ENCODE measurements around the gene WBP2. TPM values are rescaled to one million over a fixed set of nuclear protein-coding genes. Genes with fewer than 3 reads are reported as not detected.

WBP2 gene
- total RNA-seq, 4 donors from 2014 or later: 129 to 259 (median 148) TPM

GRCh38 chr17:75808905-75809621 lies 46.1 kb downstream of the WBP2 start:
- peaks cover 0 to 37% of the 10 kb centered on the region in 2 donors for H3K36me3 ChIP-seq
- no peaks in the 10 kb centered on the region for H3K27me3 ChIP-seq
- H3K9me3 ChIP-seq: no peaks in the 10 kb centered on the region
- TF ChIP-seq POLR2A (IDR thresholded peaks at IDR 0.05): no peak
- TF ChIP-seq, protein P1, sequence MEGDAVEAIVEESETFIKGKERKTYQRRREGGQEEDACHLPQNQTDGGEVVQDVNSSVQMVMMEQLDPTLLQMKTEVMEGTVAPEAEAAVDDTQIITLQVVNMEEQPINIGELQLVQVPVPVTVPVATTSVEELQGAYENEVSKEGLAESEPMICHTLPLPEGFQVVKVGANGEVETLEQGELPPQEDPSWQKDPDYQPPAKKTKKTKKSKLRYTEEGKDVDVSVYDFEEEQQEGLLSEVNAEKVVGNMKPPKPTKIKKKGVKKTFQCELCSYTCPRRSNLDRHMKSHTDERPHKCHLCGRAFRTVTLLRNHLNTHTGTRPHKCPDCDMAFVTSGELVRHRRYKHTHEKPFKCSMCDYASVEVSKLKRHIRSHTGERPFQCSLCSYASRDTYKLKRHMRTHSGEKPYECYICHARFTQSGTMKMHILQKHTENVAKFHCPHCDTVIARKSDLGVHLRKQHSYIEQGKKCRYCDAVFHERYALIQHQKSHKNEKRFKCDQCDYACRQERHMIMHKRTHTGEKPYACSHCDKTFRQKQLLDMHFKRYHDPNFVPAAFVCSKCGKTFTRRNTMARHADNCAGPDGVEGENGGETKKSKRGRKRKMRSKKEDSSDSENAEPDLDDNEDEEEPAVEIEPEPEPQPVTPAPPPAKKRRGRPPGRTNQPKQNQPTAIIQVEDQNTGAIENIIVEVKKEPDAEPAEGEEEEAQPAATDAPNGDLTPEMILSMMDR (IDR thresholded peaks at IDR 0.05 in 4 of 5, conservative IDR thresholded peaks at IDR 0.05 in 1 of 5): no peak
- H3K27ac ChIP-seq: peak overlapping the region; percentile 79 to 91 (median 82)
- ATAC-seq (peak; percentile 82 to 83), DNase-seq (peak; percentile 68 to 73)
- peaks cover 22 to 24% of the 10 kb centered on the region in 2 donors for H3K4me1 ChIP-seq
- intact Hi-C loops (cut with DNase I; ENCODE audit: low total_unique reads): loop anchor here (1.0 kb wide), 1 partner anchor 24 kb away; no protein-coding TSS in a partner anchor
- in situ Hi-C loops (cut with MboI; ENCODE audit: low sequenced_read_pairs in 4 of 4): no loop called here
- H3K4me3 ChIP-seq: no peak overlapping the region

DNA sequence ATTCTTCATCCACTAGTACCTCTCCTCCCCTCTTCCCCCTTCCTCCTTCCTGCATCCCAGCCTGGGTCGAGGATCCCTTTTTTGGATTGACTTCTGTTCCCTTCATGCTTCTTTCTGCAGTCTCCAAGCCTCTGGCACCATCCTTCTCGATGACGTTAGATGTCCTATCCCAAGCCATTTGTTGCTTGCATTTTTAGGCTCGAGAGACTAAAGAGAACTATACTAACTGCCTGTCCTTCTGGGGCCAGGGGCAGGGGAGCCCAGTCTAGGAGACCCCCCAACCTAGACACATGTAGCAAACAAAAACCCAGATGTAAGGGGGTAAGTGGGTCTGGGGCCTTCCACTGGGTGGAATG lies 46.6 kb downstream of the WBP2 start:
- H3K36me3 ChIP-seq: peaks cover 0 to 36% of the 10 kb centered on the region in 2 donors
- no peak overlapping the region for H3K4me3 ChIP-seq
- peaks cover 22 to 24% of the 10 kb centered on the region in 2 donors for H3K4me1 ChIP-seq
- TF ChIP-seq, protein P1 (IDR thresholded peaks at IDR 0.05 in 4 of 5, conservative IDR thresholded peaks at IDR 0.05 in 1 of 5): no peak
- TF ChIP-seq POLR2A (IDR thresholded peaks at IDR 0.05): no peak
- no peaks in the 10 kb centered on the region for H3K9me3 ChIP-seq
- peak overlapping the region; percentile 79 to 91 (median 82) for H3K27ac ChIP-seq
- in situ Hi-C loops (cut with MboI; ENCODE audit: low sequenced_read_pairs in 4 of 4): no loop called here
- DNase-seq (no peak), ATAC-seq (peak in 1 of 2 donors; percentile 7)
- intact Hi-C loops (cut with DNase I; ENCODE audit: low total_unique reads): no loop called here
- H3K27me3 ChIP-seq: no peaks in the 10 kb centered on the region

DNA sequence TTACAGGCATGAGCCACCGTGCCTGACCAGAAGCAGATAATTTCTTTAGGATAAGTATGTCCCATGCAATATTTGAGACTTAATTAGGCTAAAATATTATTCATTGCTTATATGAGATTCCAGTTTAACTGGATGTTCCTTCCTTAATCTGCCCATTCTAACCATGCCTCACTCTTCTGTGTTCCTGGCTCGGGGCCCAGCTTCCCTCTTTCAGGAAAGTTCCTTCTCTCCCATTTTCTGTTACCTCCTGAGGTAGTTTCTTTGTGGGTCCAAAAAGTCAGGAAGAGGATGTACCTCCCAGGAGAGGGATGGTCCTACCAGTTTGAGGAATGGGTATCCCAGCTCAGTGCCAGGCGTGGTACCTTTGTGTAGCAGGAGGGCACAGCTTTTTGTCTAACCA lies 47.3 kb downstream of the WBP2 start:
- no peak for TF ChIP-seq POLR2A (IDR thresholded peaks at IDR 0.05)
- TF ChIP-seq, protein P1 (IDR thresholded peaks at IDR 0.05 in 4 of 5, conservative IDR thresholded peaks at IDR 0.05 in 1 of 5): no peak
- Histone ChIP-seq H3K4me1 (peaks cover 22 to 24% of the 10 kb centered on the region in 2 donors), H3K4me3 (no peak overlapping the region), H3K36me3 (peaks cover 0 to 30% of the 10 kb centered on the region in 2 donors), H3K27ac (peak overlapping the region; percentile 79 to 91 (median 82)), H3K9me3 (no peaks in the 10 kb centered on the region), H3K27me3 (no peaks in the 10 kb centered on the region)
- ATAC-seq (no peak), DNase-seq (no peak)
- in situ Hi-C loops (cut with MboI; ENCODE audit: low sequenced_read_pairs in 4 of 4) (no loop called here), intact Hi-C loops (cut with DNase I; ENCODE audit: low total_unique reads) (no loop called here)

DNA sequence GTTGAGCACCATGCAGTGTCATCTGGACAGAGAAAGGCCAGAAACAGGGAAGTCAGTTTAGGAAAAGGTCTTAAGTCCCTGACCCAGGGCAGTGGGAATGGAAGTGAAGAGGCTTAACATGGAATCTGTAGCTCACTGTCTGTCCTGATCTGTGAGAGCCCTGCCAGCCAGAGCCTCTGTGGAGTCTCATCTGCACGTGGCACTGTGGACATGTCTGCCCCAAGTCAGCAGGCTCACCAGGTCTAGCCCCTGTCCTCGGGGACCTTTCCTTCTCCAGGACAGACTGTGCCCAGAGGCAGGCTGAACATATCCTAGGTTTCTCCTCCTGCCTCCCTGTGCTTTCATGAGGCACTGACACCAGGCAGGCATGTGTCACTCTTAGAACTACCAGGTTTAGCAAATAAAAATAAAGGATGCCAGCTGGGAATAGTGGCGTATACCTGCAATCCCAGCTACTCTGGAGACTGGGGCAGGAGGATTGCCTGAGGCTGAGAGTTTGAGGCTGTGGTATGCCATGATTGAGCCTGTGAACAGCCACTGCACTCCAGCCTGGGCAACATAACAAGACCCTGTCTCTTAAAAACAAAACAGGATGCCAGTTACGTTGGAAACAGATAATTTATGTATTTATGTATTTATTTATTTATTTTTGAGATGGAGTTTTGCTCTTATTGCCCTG lies 48.2 kb downstream of the WBP2 start:
- intact Hi-C loops (cut with DNase I; ENCODE audit: low total_unique reads): no loop called here
- H3K4me1 ChIP-seq: peaks cover 22 to 24% of the 10 kb centered on the region in 2 donors
- TF ChIP-seq, protein P1 (IDR thresholded peaks at IDR 0.05 in 4 of 5, conservative IDR thresholded peaks at IDR 0.05 in 1 of 5): no peak
- no peak for TF ChIP-seq POLR2A (IDR thresholded peaks at IDR 0.05)
- in situ Hi-C loops (cut with MboI; ENCODE audit: low sequenced_read_pairs in 4 of 4): no loop called here
- peak overlapping the region in 1 of 4 donors; percentile 91 for H3K27ac ChIP-seq
- H3K27me3 ChIP-seq: no peaks in the 10 kb centered on the region
- peak in 1 of 2 donors; percentile 18 for ATAC-seq
- peak in 1 of 2 donors; percentile 18 for DNase-seq
- no peaks in the 10 kb centered on the region for H3K9me3 ChIP-seq
- peaks cover 0 to 21% of the 10 kb centered on the region in 2 donors for H3K36me3 ChIP-seq
- no peak overlapping the region for H3K4me3 ChIP-seq
